ENCODE data around the gene SOS1. TPM values are rescaled to one million over a fixed set of nuclear protein-coding genes. Genes with fewer than 3 reads are reported as not detected.
A peak's percentile ranks its signal among the peaks of the same experiment; 100 is the strongest.

The SOS1 gene
- total and polyA plus RNA-seq, 9 donors: 14.4 to 70.1 (median 41.8) TPM

GRCh38 chr2:39119732-39120520 is 925 bp downstream of the SOS1 start:
- H3K4me1 ChIP-seq (ENCODE audit: insufficient read depth): peaks cover 17% of the 10 kb centered on the region
- 0 to 1% (median 1%) methylated on average over 39 to 63 of the region's 63 CpGs for WGBS, 3 donors
- TF ChIP-seq, protein P1, sequence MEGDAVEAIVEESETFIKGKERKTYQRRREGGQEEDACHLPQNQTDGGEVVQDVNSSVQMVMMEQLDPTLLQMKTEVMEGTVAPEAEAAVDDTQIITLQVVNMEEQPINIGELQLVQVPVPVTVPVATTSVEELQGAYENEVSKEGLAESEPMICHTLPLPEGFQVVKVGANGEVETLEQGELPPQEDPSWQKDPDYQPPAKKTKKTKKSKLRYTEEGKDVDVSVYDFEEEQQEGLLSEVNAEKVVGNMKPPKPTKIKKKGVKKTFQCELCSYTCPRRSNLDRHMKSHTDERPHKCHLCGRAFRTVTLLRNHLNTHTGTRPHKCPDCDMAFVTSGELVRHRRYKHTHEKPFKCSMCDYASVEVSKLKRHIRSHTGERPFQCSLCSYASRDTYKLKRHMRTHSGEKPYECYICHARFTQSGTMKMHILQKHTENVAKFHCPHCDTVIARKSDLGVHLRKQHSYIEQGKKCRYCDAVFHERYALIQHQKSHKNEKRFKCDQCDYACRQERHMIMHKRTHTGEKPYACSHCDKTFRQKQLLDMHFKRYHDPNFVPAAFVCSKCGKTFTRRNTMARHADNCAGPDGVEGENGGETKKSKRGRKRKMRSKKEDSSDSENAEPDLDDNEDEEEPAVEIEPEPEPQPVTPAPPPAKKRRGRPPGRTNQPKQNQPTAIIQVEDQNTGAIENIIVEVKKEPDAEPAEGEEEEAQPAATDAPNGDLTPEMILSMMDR (IDR thresholded peaks at IDR 0.05): peak in 2 of 3 donors; percentile 34 to 47
- no peak for TF ChIP-seq POLR2A (IDR thresholded peaks at IDR 0.05)
- no peak for TF ChIP-seq EP300 (IDR thresholded peaks at IDR 0.05)
- peak; percentile 51 to 77 (median 66) for DNase-seq
- peak overlapping the region; percentile 95 to 97 for H3K27ac ChIP-seq
- H3K9me3 ChIP-seq: no peaks in the 10 kb centered on the region
- H3K36me3 ChIP-seq: no peaks in the 10 kb centered on the region
- H3K27me3 ChIP-seq: no peaks in the 10 kb centered on the region
- peak overlapping the region; percentile 87 for H3K4me3 ChIP-seq
- intact Hi-C loops (cut with DNase I): loop anchor here in 3 of 4 donors (2.0 to 10.0 kb wide), 4 partner anchors 45 to 107 kb away; no protein-coding TSS in a partner anchor

DNA sequence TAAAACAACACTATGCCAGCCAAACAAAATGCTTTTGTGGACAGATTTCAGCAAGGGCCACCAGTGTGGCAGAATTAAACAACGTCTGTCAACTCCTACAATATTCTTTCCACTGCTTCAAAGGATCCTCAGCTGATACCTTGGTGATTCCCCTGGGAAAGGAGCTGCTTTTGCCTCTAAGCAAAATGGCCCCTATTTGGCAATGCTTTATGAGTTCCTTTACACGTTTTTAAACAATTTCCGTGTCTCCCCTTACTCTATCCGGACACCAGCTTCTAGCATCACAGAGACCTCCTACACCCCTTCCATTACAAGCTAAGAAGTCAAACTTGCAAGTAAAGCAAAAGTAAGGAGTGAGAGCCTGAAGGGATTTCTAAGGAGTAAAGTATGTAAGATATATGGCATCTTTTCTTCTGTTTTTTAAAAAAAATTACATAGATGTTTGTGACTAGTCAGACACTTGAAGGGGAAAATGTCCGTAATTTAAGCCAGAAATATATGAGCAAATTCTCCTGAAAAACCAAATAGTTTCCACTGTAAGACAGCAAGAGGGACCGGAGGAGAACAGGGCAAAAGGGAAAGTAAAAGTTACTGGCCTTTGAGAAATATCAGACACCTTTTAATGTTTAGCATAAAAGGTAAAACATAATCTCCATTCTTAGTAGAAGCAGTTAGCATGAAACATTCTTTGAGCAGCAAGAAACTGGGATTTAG is 1.9 kb downstream of the SOS1 start:
- Histone ChIP-seq H3K9me3 (no peaks in the 10 kb centered on the region), H3K27ac (peak overlapping the region in 1 of 2 donors; percentile 7), H3K27me3 (no peaks in the 10 kb centered on the region), H3K4me1 (ENCODE audit: insufficient read depth) (peaks cover 21% of the 10 kb centered on the region), H3K36me3 (no peaks in the 10 kb centered on the region), H3K4me3 (peak overlapping the region; percentile 87)
- TF ChIP-seq EP300 (IDR thresholded peaks at IDR 0.05) (no peak), POLR2A (IDR thresholded peaks at IDR 0.05) (no peak)
- TF ChIP-seq, protein P1 (IDR thresholded peaks at IDR 0.05): no peak
- WGBS, 3 donors: 2 to 5% (median 4%) methylated on average over 6 of the region's 6 CpGs
- no peak for DNase-seq
- intact Hi-C loops (cut with DNase I): loop anchor here in 1 of 4 donors (10.0 kb wide), 1 partner anchor 54 kb away; no protein-coding TSS in a partner anchor

DNA sequence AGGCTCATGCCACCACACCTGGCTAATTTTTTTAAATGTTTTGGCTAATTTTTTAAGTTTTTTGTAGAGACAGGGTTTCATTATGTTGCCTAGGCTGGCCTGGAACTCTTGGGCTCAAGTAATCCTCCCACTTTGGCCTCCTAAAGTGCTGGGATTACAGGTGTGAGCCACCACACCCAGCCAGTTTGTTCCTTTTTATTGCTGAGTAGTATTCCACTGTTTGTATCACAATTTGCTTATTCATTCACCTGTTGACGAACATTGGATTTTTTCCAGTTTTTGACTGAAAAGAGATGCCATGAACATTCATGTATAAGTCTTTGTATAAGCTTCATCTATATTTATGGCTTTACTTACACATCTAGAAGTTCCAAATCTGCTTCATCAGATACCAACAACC is 5.3 kb downstream of the SOS1 start:
- DNase-seq: no peak
- TF ChIP-seq EP300 (IDR thresholded peaks at IDR 0.05) (no peak), POLR2A (IDR thresholded peaks at IDR 0.05) (no peak)
- TF ChIP-seq, protein P1 (IDR thresholded peaks at IDR 0.05): no peak
- Histone ChIP-seq H3K4me3 (no peak overlapping the region), H3K27me3 (no peaks in the 10 kb centered on the region), H3K36me3 (no peaks in the 10 kb centered on the region), H3K27ac (no peak overlapping the region), H3K4me1 (ENCODE audit: insufficient read depth) (peaks cover 13% of the 10 kb centered on the region), H3K9me3 (no peaks in the 10 kb centered on the region)
- WGBS, 3 donors: 96 to 98% (median 97%) methylated on average over 1 of the region's 1 CpG
- intact Hi-C loops (cut with DNase I): loop anchor here in 1 of 4 donors (10.0 kb wide), 1 partner anchor 51 kb away; no protein-coding TSS in a partner anchor

DNA sequence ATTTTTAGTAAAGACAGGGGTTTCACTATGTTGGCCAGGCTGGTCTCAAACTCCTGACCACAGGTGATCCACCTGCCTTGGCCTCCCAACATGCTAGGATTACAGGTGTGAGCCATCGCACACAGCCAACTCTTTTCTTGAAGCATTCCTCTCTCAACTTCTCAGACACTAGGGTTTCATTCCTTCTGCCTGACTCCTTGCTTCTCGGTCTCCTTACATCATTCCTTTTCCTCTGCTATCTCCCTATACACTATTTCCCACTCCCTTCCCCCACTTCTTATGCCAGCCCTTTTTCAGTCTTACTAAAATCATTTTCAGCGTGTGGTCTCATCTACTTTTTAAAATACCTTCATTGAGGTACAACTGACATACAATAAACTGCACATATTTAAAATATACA is 6.1 kb downstream of the SOS1 start:
- intact Hi-C loops (cut with DNase I): loop anchor here in 1 of 4 donors (10.0 kb wide), 1 partner anchor 50 kb away; no protein-coding TSS in a partner anchor

More for the DNA sequence above, 6.1 kb downstream of the SOS1 start:
- no peaks in the 10 kb centered on the region for H3K36me3 ChIP-seq
- TF ChIP-seq, protein P1 (IDR thresholded peaks at IDR 0.05): no peak
- TF ChIP-seq POLR2A (IDR thresholded peaks at IDR 0.05): no peak
- no peak for DNase-seq
- no peaks in the 10 kb centered on the region for H3K9me3 ChIP-seq
- no peak overlapping the region for H3K4me3 ChIP-seq
- H3K4me1 ChIP-seq (ENCODE audit: insufficient read depth): peaks cover 13% of the 10 kb centered on the region
- 93 to 99% (median 94%) methylated on average over 3 of the region's 3 CpGs for WGBS, 3 donors
- H3K27me3 ChIP-seq: no peaks in the 10 kb centered on the region
- no peak overlapping the region for H3K27ac ChIP-seq

All from ovary (tissue), 9 donors.